OCI-LY1 (cell line): Measurements from ENCODE around the gene RAD51B.

Experiments
- H2AFZ ChIP-seq: fragments of 200-600 bp; sonication (generic), shearing (Covaris generic); 2 replicates; pipeline ENCODE4 v1.6.0; 2014; ENCODE audit warnings: antibody characterized with exemption, mild to moderate bottlenecking, low read length
- H3F3A ChIP-seq: fragments of 200-600 bp; sonication (generic), shearing (Covaris generic); 2 replicates; pipeline ENCODE4 v1.6.0; 2014; ENCODE audit warnings: mild to moderate bottlenecking, antibody characterized with exemption, low read length, moderate library complexity; ENCODE audit not compliant: insufficient read depth
- H3K27ac ChIP-seq: fragments of 200-600 bp; sonication (generic); 2 replicates; pipeline ENCODE4 v1.5.1; 2014; ENCODE audit warnings: low read length, mixed run types, mild to moderate bottlenecking, low read depth; ENCODE audit not compliant: poor library complexity, severe bottlenecking
- H3K27me3 ChIP-seq: fragments of 200-600 bp; sonication (generic); 2 replicates; pipeline ENCODE4 v1.6.0; 2014; ENCODE audit warnings: antibody characterized with exemption, mild to moderate bottlenecking, low read length, moderate library complexity; ENCODE audit not compliant: insufficient read depth
- H3K36me3 ChIP-seq: fragments of 200-600 bp; sonication (generic); 2 replicates; pipeline ENCODE4 v1.6.1; 2014; ENCODE audit warnings: mild to moderate bottlenecking, antibody characterized with exemption, low read length, moderate library complexity, mixed read lengths; ENCODE audit not compliant: insufficient read depth
- H3K4me1 ChIP-seq: fragments of 200-600 bp; sonication (generic); 2 replicates; pipeline ENCODE4 v1.5.1; 2014; ENCODE audit warnings: mild to moderate bottlenecking, low read length, moderate library complexity; ENCODE audit not compliant: insufficient read depth, severe bottlenecking
- H3K4me2 ChIP-seq: fragments of 200-600 bp; sonication (generic), shearing (Covaris generic); 2 replicates; pipeline ENCODE4 v1.6.1; 2014; ENCODE audit warnings: low read length
- H3K4me3 ChIP-seq: fragments of 200-600 bp; sonication (generic); 2 replicates; pipeline ENCODE4 v1.5.1; 2014; ENCODE audit warnings: low read length, low read depth, mild to moderate bottlenecking, mixed read lengths; ENCODE audit not compliant: poor library complexity, severe bottlenecking
- H3K79me2 ChIP-seq: fragments of 200-600 bp; shearing (Covaris generic); 2 replicates; pipeline ENCODE4 v1.6.1; 2016; ENCODE audit warnings: mixed run types, low read length, mixed read lengths; ENCODE audit not compliant: insufficient read depth
- H3K9ac ChIP-seq: fragments of 200-600 bp; sonication (generic), shearing (Covaris generic); 2 replicates; pipeline ENCODE4 v1.6.1; 2014; ENCODE audit warnings: mild to moderate bottlenecking, low read length, mixed read lengths
- H3K9me2 ChIP-seq: fragments of 200-600 bp; sonication (generic), shearing (Covaris generic); 2 replicates; pipeline ENCODE4 v1.6.1; 2014; ENCODE audit warnings: low read depth, mild to moderate bottlenecking, low read length, mixed read lengths
- H3K9me3 ChIP-seq: fragments of 200-600 bp; shearing (Covaris generic); 2 replicates; pipeline ENCODE4 v1.6.1; 2014; ENCODE audit warnings: low read length, mixed read lengths
- H4K20me1 ChIP-seq: fragments of 200-600 bp; sonication (generic), shearing (Covaris generic); 2 replicates; pipeline ENCODE4 v1.6.0; 2016; ENCODE audit warnings: mild to moderate bottlenecking, low read length; ENCODE audit not compliant: insufficient read depth
- EZH2 ChIP-seq: fragments of 200-600 bp; sonication (generic), shearing (Covaris generic); IDR thresholded peaks from 2 replicates; pipeline ENCODE4 v1.8.0; 2017; ENCODE audit warnings: borderline replicate concordance, mixed run types, mild to moderate bottlenecking, antibody characterized with exemption, low read length, moderate library complexity, mixed read lengths
- TF ChIP-seq, protein P1 (sequence below): fragments of 200-600 bp; sonication (generic), shearing (Covaris generic); IDR thresholded peaks from 2 replicates; pipeline ENCODE4 v1.5.1; 2017; ENCODE audit warnings: mild to moderate bottlenecking, antibody characterized with exemption, low read length, moderate library complexity, mixed read lengths

The RAD51B gene

DNA sequence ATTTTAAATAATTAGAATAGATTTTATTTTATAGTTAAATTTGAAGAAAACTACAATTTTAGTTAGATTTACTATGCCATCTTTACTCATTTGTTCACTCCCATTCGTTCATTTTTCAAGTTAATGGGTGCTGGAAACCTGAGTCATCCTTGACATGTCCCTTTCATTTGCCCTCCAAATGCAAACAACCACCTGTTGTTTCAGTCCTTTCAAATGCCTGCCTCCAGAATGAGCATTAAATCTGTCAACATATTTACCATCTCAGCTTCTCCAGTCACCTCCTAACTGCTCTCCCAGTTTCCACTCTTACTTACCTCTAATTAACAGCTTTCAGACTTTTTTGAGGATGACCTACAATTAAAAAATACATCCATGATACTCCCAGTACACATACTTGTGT is 375.5 kb downstream of the RAD51B start:
- H3K27me3 ChIP-seq, result no peaks in the 10 kb centered on the region
- no peaks in the 10 kb centered on the region for H3K4me1 ChIP-seq
- no peak overlapping the region for H2AFZ ChIP-seq

DNA sequence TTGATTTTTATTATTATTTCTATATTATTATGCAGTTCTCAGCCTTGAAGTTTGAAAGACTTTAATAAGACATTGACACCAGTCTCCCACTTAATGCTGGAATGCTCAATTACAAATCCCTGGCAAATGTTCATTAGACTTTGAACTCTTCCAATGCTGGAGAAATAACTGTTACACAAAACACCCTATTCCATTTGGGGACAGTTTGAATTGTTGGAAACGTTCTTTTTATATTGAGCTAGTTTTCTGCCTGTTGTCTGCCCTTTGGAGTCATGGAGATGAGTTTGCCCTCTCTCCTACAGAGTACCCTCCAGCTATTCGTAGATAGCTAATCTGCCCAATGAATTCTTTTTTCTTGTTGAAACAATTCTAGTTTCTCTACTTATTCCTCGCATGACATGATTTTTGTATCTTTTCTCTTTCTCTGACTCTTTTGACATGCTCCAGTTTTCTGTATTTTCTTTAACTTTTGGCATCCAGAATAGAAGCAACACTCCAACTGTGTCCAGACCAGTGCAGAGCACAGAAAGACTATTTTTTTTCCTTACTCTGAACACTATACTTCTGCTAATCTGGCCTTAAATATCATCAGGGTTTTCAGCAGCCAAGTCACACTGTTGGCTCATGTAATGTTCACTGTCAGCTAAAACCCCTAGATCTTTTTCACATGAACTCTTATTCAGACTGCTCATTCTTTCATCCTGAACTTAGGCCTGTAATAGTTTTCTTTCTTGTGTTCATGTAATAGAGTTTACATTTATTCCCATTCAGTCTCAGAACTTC is 379.3 kb downstream of the RAD51B start:
- no peaks in the 10 kb centered on the region for H3K36me3 ChIP-seq
- no peaks in the 10 kb centered on the region for H3K4me1 ChIP-seq
- no peaks in the 10 kb centered on the region for H3F3A ChIP-seq
- no peak overlapping the region for H3K4me3 ChIP-seq
- H4K20me1 ChIP-seq, result no peaks in the 10 kb centered on the region
- H3K4me2 ChIP-seq, result no peak overlapping the region
- no peaks in the 10 kb centered on the region for H3K79me2 ChIP-seq
- no peaks in the 10 kb centered on the region for H3K27me3 ChIP-seq
- no peak overlapping the region for H3K27ac ChIP-seq
- TF ChIP-seq, protein P1, sequence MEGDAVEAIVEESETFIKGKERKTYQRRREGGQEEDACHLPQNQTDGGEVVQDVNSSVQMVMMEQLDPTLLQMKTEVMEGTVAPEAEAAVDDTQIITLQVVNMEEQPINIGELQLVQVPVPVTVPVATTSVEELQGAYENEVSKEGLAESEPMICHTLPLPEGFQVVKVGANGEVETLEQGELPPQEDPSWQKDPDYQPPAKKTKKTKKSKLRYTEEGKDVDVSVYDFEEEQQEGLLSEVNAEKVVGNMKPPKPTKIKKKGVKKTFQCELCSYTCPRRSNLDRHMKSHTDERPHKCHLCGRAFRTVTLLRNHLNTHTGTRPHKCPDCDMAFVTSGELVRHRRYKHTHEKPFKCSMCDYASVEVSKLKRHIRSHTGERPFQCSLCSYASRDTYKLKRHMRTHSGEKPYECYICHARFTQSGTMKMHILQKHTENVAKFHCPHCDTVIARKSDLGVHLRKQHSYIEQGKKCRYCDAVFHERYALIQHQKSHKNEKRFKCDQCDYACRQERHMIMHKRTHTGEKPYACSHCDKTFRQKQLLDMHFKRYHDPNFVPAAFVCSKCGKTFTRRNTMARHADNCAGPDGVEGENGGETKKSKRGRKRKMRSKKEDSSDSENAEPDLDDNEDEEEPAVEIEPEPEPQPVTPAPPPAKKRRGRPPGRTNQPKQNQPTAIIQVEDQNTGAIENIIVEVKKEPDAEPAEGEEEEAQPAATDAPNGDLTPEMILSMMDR, result no peak
- no peak for TF ChIP-seq EZH2
- H3K9ac ChIP-seq, result no peak overlapping the region
- H3K9me3 ChIP-seq, result no peaks in the 10 kb centered on the region
- no peak overlapping the region for H2AFZ ChIP-seq
- H3K9me2 ChIP-seq, result no peaks in the 10 kb centered on the region

More for the DNA sequence above, 375.5 kb downstream of the RAD51B start:
- TF ChIP-seq, protein P1, result no peak
- TF ChIP-seq EZH2, result no peak
- Histone ChIP-seq H3K9me3 (no peaks in the 10 kb centered on the region), H3K4me2 (no peak overlapping the region), H3F3A (no peaks in the 10 kb centered on the region), H3K4me3 (no peak overlapping the region), H3K9ac (no peak overlapping the region), H4K20me1 (no peaks in the 10 kb centered on the region), H3K36me3 (no peaks in the 10 kb centered on the region), H3K27ac (no peak overlapping the region), H3K79me2 (no peaks in the 10 kb centered on the region), H3K9me2 (no peaks in the 10 kb centered on the region)

DNA sequence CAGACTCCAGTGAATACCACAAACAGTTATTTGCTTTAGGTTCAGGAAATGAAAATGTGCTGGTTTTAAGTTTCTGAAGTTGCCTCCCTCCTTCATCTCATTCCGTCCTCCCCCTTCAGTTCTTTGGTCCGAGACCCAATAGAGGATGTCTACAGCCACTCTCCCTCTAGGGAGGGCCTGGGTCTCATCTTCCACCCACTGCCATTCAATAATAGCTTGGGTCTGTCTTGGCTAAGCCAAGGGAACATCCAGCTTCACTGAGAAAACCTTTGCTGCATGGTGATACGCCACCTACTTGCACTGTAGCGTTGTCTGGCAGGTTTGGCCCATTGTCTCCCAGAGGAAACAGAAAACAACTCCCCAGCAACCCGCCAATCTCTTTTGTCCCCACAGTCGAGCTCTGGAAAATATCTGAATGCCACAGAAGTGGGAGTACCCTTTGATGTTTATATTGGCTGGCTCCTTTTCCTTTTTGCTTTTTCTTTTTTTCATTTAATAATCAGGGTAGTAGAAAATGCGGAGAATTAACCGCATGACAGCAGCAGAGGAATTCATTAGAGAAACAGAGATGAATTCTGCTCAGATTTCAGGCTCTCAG is 380.1 kb downstream of the RAD51B start:
- no peak overlapping the region for H3K4me2 ChIP-seq
- H4K20me1 ChIP-seq, result no peaks in the 10 kb centered on the region
- H3K36me3 ChIP-seq, result no peaks in the 10 kb centered on the region
- no peak overlapping the region for H2AFZ ChIP-seq
- no peaks in the 10 kb centered on the region for H3K9me2 ChIP-seq
- H3K79me2 ChIP-seq, result no peaks in the 10 kb centered on the region
- no peak overlapping the region for H3K9ac ChIP-seq
- H3F3A ChIP-seq, result no peaks in the 10 kb centered on the region
- no peak for TF ChIP-seq EZH2
- TF ChIP-seq, protein P1, result no peak
- no peaks in the 10 kb centered on the region for H3K9me3 ChIP-seq
- H3K4me3 ChIP-seq, result no peak overlapping the region
- H3K4me1 ChIP-seq, result no peaks in the 10 kb centered on the region
- no peak overlapping the region for H3K27ac ChIP-seq
- no peaks in the 10 kb centered on the region for H3K27me3 ChIP-seq
